A549 (cell line): ENCODE results near the gene SSBP2. TPM values are rescaled to one million over a fixed set of nuclear protein-coding genes. Genes with fewer than 3 reads are reported as not detected.

Source experiments
- ATAC-seq, 2 experiments: fragments of 200-7000 bp in 1 of 2; fragments of >200 bp in 1 of 2; cut with Nextera tagmentation in 1 of 2; cut with Tn5 transposase in 1 of 2; 3 replicates each; pipeline versions ENCODE4 v1.8.0 to v1.9.1; 2018 to 2020; ENCODE audit warnings: mild to moderate bottlenecking in 1 of 2, moderate library complexity in 1 of 2
- CTCF ChIA-PET: fragments of 300-600 bp; sonication (Branson Sonifier 250); formaldehyde crosslinking; extraction: SDS; loops from one replicate; lab custom pipeline; 2021; ENCODE audit warnings: antibody characterized with exemption, inconsistent platforms; lab: Yijun Ruan, JAX
- POLR2A ChIA-PET: fragments of 350-600 bp; formaldehyde crosslinking; extraction: SDS; loops from one replicate; lab custom pipeline; 2021; ENCODE audit warnings: antibody characterized with exemption, inconsistent platforms; lab: Yijun Ruan, JAX
- DNase-seq, 2 experiments: peaks; one replicate each; pipeline versions ENCODE4 v3.0.0 to v3.0.0-alpha.2; 2011 to 2016; ENCODE audit warnings: low read depth in 1 of 2, low spot score in 1 of 2
- FAIRE-seq: peaks from 2 replicates; lab custom pipeline; 2011; peaks lifted over from hg19 to GRCh38; lab: Jason Lieb, UNC
- H3K27ac ChIP-seq, 2 experiments: fragments of >200 bp; sonication (Bioruptor Twin); formaldehyde crosslinking; 3 replicates each; pipeline ENCODE4 v1.5.1; 2016 to 2017
- H3K4me1 ChIP-seq: fragments of >200 bp; sonication (Bioruptor Twin); formaldehyde crosslinking; 3 replicates; pipeline ENCODE4 v1.6.1; 2016
- H3K4me2 ChIP-seq: fragments of >200 bp; sonication (Bioruptor Twin); formaldehyde crosslinking; 3 replicates; pipeline ENCODE4 v1.6.1; 2016
- H3K4me3 ChIP-seq: fragments of >200 bp; sonication (Bioruptor Twin); formaldehyde crosslinking; 3 replicates; pipeline ENCODE4 v1.5.1; 2016
- H3K9me3 ChIP-seq: fragments of >200 bp; sonication (Bioruptor Twin); formaldehyde crosslinking; 3 replicates; pipeline ENCODE4 v1.6.1; 2016
- ATOH8 ChIP-seq: fragments of 250-450 bp; sonication (Bioruptor Pico); IDR thresholded peaks from 2 replicates; pipeline ENCODE4 v1.5.0; 2020; ENCODE audit warnings: low read depth, mild to moderate bottlenecking, moderate library complexity
- CBX2 ChIP-seq: fragments of 200-600 bp; sonication (generic); IDR thresholded peaks from 2 replicates; pipeline ENCODE4 v1.6.1; 2016; ENCODE audit warnings: low read depth, mild to moderate bottlenecking, borderline replicate concordance
- CBX8 ChIP-seq: fragments of 200-600 bp; sonication (generic); IDR thresholded peaks from 2 replicates; pipeline ENCODE4 v1.6.1; 2016
- EHF ChIP-seq: fragments of 250-450 bp; sonication (Bioruptor Pico); IDR thresholded peaks from 2 replicates; pipeline ENCODE4 v1.5.0; 2020; ENCODE audit warnings: mild to moderate bottlenecking
- ESRRA ChIP-seq: fragments of 150-350 bp; IDR thresholded peaks from 2 replicates; pipeline ENCODE4 v1.6.1; 2014; ENCODE audit warnings: mild to moderate bottlenecking, low read length, borderline replicate concordance
- FOSB ChIP-seq: fragments of 250-450 bp; sonication (Bioruptor Pico); IDR thresholded peaks from 2 replicates; pipeline ENCODE4 v1.5.0; 2020; ENCODE audit warnings: mild to moderate bottlenecking, moderate library complexity
- FOXS1 ChIP-seq: fragments of 250-450 bp; sonication (Bioruptor Pico); IDR thresholded peaks from 2 replicates; pipeline ENCODE4 v1.5.0; 2020; ENCODE audit warnings: mild to moderate bottlenecking, moderate library complexity
- HES2 ChIP-seq: fragments of >200 bp; sonication (Bioruptor Twin); formaldehyde crosslinking; IDR thresholded peaks from 2 replicates; pipeline ENCODE4 v1.6.1; 2016
- HOXA7 ChIP-seq: fragments of 250-450 bp; sonication (Bioruptor Pico); IDR thresholded peaks from 2 replicates; pipeline ENCODE4 v1.5.0; 2020; ENCODE audit warnings: mild to moderate bottlenecking, moderate library complexity
- JUNB ChIP-seq: fragments of >200 bp; sonication (Bioruptor Twin); formaldehyde crosslinking; IDR thresholded peaks from 2 replicates; pipeline ENCODE4 v1.6.1; 2016
- MAFK ChIP-seq: fragments of 450-650 bp; IDR thresholded peaks from 2 replicates; pipeline ENCODE4 v1.6.1; 2014; ENCODE audit not compliant: partially characterized antibody
- POLR2A ChIP-seq: IDR thresholded peaks from 2 replicates; pipeline ENCODE4 v1.6.1; 2012; ENCODE audit warnings: mild to moderate bottlenecking, low read length
- RCOR1 ChIP-seq: fragments of 150-350 bp; IDR thresholded peaks from 2 replicates; pipeline ENCODE4 v1.6.1; 2014; ENCODE audit warnings: antibody characterized with exemption, low read length, low read depth
- RNF2 ChIP-seq: fragments of 200-600 bp; sonication (generic); IDR thresholded peaks from 2 replicates; pipeline ENCODE4 v1.6.1; 2016; ENCODE audit warnings: low read depth, mild to moderate bottlenecking, antibody characterized with exemption, moderate library complexity, borderline replicate concordance
- TP53 ChIP-seq: fragments of 250-450 bp; sonication (Bioruptor Pico); IDR thresholded peaks from 2 replicates; pipeline ENCODE4 v1.5.0; 2021; ENCODE audit warnings: mild to moderate bottlenecking, moderate library complexity
- USF2 ChIP-seq: fragments of 450-650 bp; IDR thresholded peaks from 2 replicates; pipeline ENCODE4 v1.6.1; 2014; ENCODE audit warnings: antibody characterized with exemption
- ZC3H11A ChIP-seq: fragments of 450-650 bp; IDR thresholded peaks from 2 replicates; pipeline ENCODE4 v1.6.1; 2014; ENCODE audit warnings: antibody characterized with exemption, mild to moderate bottlenecking
- WGBS: methylation state at CpG from one replicate; pipeline ENCODE4 v1.1.6; 2017; ENCODE audit errors: missing lambda C conversion rate; 5-methylcytosine and 5-hydroxymethylcytosine counted together
- polyA plus RNA-seq, 4 experiments: library from polyadenylated mRNA; depleted of rRNA in 3 of 4; stranded (reverse); fragments of >200 nt; fragmentation: RNase III in 1 of 4; extraction: RNeasy Plus Mini Kit Qiagen cat#74134 plus additional on column Dnase treatment in 1 of 4; gene quantifications; 2 replicates in 3 of 4; 3 replicates in 1 of 4; pipeline ENCODE4 v1.2.3, GENCODE V29; 2011 to 2017
- TF ChIP-seq, protein P1 (sequence below): fragments of >200 bp; sonication (Bioruptor Twin); formaldehyde crosslinking; IDR thresholded peaks from 3 replicates; pipeline ENCODE4 v1.5.1; 2016

SSBP2 gene
- polyA plus RNA-seq, 2 of the 4 experiments (the other 2 are of a cell fraction) = 4.5 to 14.2 TPM

DNA sequence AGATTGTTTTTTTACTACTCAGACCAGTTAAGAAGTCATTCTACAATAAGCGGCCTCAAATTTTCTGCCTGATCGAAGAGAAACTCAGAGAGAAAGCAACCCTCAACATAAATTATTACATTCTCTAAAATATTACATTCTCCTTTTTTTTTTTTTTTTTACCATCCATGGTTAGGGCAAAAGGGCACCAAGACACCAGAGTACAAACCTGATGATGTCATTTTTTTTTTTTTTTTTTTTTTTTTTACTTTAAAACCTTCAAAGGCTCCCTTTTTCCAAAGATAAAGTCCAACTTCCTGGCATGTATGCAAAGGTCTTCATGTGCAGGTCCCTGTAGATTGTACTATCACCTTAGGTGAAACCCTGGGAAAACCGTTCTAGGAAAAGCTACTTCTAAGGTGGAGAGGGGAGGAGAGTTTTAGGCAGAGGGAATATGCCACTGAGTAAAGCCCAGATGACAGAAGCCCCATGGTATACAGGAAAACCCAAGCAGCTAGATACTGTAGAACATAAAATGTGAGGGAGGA, 104.4 kb downstream of the SSBP2 start:
- ChIA-PET CTCF (no interaction called here), POLR2A (no interaction called here)
- Histone ChIP-seq H3K4me2 (no peak overlapping the region), H3K4me3 (no peak overlapping the region), H3K4me1 (no peaks in the 10 kb centered on the region), H3K27ac (no peak overlapping the region), H3K9me3 (no peaks in the 10 kb centered on the region)
- FAIRE-seq (no peak), DNase-seq (no peak), ATAC-seq (no peak)
- WGBS = 91% methylated on average over 3 of the region's 3 CpGs
- no peak for TF ChIP-seq ZC3H11A
- TF ChIP-seq MAFK = no peak
- no peak for TF ChIP-seq CBX8
- TF ChIP-seq FOXS1 (CRISPR knock-in tag) = no peak
- TF ChIP-seq ATOH8 (CRISPR knock-in tag) = no peak
- TF ChIP-seq ESRRA = no peak
- TF ChIP-seq TP53 (CRISPR knock-in tag) = no peak

- H3K27ac ChIP-seq = no peak overlapping the region
- FAIRE-seq = no peak
- H3K4me2 ChIP-seq = no peak overlapping the region
- POLR2A ChIA-PET = no interaction called here
- H3K4me3 ChIP-seq = no peak overlapping the region
- no peak for DNase-seq
- ATAC-seq = no peak
- CTCF ChIA-PET = interaction anchor here (0.6 kb wide), 1 partner anchor 1452 kb away, joined by 4 read pairs; no protein-coding TSS in a partner anchor
- no peak for TF ChIP-seq HES2
- TF ChIP-seq, protein P1, sequence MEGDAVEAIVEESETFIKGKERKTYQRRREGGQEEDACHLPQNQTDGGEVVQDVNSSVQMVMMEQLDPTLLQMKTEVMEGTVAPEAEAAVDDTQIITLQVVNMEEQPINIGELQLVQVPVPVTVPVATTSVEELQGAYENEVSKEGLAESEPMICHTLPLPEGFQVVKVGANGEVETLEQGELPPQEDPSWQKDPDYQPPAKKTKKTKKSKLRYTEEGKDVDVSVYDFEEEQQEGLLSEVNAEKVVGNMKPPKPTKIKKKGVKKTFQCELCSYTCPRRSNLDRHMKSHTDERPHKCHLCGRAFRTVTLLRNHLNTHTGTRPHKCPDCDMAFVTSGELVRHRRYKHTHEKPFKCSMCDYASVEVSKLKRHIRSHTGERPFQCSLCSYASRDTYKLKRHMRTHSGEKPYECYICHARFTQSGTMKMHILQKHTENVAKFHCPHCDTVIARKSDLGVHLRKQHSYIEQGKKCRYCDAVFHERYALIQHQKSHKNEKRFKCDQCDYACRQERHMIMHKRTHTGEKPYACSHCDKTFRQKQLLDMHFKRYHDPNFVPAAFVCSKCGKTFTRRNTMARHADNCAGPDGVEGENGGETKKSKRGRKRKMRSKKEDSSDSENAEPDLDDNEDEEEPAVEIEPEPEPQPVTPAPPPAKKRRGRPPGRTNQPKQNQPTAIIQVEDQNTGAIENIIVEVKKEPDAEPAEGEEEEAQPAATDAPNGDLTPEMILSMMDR = no peak
- no peak for TF ChIP-seq RCOR1
- no peak for TF ChIP-seq FOXS1 (CRISPR knock-in tag)
- TF ChIP-seq JUNB = no peak
- TF ChIP-seq FOSB = no peak
- TF ChIP-seq POLR2A = no peak
- H3K4me1 ChIP-seq = 0 out of 3 replicates have a peak, but pooled peaks cover 3% of the 10 kb centered on the region
- H3K9me3 ChIP-seq = no peaks in the 10 kb centered on the region
These were observed 108.7 kb downstream of the SSBP2 start for GRCh38 chr5:81642210-81642609.

GRCh38 chr5:81639556-81639955, 111.3 kb downstream of the SSBP2 start:
- H3K4me2 ChIP-seq = no peak overlapping the region
- DNase-seq (no peak), FAIRE-seq (no peak)
- H3K4me3 ChIP-seq = no peak overlapping the region
- ChIA-PET CTCF (interaction anchor here (0.6 to 1.6 kb wide), 2 partner anchors 10 to 1159 kb away, joined by 3 to 4 read pairs; no protein-coding TSS in a partner anchor), POLR2A (no interaction called here)
- H3K27ac ChIP-seq = no peak overlapping the region
- H3K9me3 ChIP-seq = no peaks in the 10 kb centered on the region
- 0 out of 3 replicates have a peak, but pooled peaks cover 3% of the 10 kb centered on the region for H3K4me1 ChIP-seq
- 88% methylated on average over 1 of the region's 1 CpG for WGBS
- TF ChIP-seq CBX8 = no peak
- TF ChIP-seq RNF2 = no peak
- TF ChIP-seq USF2 = no peak
- TF ChIP-seq CBX2 = no peak
- no peak for TF ChIP-seq MAFK
- no peak for TF ChIP-seq JUNB
- no peak for TF ChIP-seq HOXA7
- TF ChIP-seq EHF = no peak
- TF ChIP-seq, all 56 proteins: peak for 0
- no peak for ATAC-seq
